Ammon's horn (tissue), 1 donor: Measurements from ENCODE around the gene ZNF318.
"Not testable (repeated sequence)": the region's sequence is repeated elsewhere in the genome, so short reads cannot be mapped to it uniquely, and the experiment has no call there.

Experiments used
- DNase-seq: peaks from one replicate; pipeline ENCODE4 v3.0.0-alpha.2; 2016; ENCODE audit warnings: low spot score

ZNF318 gene

DNA sequence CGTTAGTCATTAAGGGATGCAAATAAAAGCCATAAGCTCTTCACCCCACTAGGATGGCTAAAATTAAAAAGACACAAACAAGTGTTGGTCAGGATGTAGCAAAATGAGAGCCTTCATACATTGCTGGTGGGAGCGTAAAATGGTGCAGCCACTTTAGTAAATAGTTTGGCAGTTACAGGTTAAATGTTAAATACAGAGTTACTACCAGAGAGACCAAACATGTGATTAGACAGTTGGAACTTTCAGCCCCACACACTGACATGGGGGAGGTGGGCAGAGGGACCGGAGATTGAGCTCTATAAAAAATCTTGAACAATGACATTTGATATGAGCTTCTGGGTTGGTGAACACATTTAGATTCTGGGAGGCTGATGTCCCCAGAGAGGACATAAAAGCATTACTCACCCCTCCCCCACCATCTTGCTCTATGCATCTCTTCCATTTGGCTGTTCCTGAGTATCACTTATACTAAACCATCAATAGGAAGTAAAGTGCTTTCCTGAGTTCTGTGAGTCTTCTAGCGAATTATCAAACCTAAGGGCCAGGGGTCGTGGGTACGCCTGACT, 20.4 kb upstream of the ZNF318 start:
- no peak for DNase-seq

- peak; percentile 24 for DNase-seq
Observed at GRCh38 chr6:43386492-43386891, 17.0 kb upstream of the ZNF318 start.

- DNase-seq, result no peak
Observed at GRCh38 chr6:43383021-43383667, 13.7 kb upstream of the ZNF318 start.

GRCh38 chr6:43380858-43381257, 11.4 kb upstream of the ZNF318 start:
- DNase-seq, result not testable (repeated sequence)

DNA sequence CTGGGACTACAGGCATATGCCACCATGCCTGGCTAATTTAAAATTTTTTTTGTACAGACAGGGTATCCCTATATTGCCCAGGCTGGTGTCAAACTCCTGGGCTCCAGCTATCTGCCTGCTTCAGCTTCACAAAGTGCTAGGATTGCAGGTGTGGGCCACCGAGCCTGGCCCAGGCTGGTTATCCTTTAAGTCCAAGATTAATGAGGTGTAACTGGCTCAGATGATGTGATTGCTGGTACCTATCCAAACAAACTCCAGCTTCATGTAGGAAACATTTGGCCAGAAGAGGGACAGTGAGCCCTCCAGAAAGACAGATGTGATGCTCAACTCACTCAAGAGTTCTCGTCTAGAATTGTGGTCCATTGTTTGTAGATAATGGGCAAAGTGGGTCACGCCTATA, 9.2 kb upstream of the ZNF318 start:
- no peak for DNase-seq

GRCh38 chr6:43377710-43378229, 8.3 kb upstream of the ZNF318 start:
- no peak for DNase-seq

DNA sequence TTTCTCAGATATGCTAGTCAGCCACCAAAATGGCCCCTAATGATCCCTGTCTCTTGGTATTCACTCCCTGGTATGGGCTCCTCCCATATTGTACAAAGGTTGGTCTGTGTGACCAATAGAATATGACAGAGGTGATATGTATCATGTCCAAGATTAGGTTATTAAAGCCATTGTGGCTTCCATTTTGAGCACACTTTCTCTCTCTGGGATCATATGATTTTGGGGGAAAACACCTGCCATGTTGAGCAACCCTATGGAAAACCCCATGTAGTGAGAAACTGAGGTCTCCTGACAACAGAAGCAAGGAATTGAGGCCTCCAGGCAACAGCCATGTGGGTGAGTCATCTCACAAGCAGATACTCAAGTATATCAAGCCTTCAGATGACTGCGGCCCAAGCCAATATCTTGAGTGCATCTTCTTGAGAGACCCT, 7.1 kb upstream of the ZNF318 start:
- no peak for DNase-seq

DNA sequence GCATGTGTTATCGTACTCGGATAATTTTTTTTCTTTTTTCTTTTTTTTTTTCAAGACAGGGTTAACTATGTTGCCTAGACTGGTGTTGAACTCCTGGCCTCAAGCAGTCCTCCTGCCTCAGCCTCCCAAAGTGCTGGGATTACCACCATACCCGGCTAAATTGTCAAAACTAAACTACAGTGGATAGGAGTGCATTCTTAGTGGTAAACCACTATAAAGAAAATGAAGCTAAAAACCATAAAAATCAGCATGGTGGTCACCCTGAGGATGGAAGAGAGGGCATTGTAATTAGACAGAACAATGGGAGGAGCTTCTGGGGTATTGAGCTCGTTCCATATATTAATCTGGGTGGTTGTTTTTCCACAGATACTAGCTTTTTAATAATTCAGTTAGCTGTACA, 6.2 kb upstream of the ZNF318 start:
- no peak for DNase-seq

GRCh38 chr6:43373252-43373875, 3.9 kb upstream of the ZNF318 start:
- no peak for DNase-seq

DNA sequence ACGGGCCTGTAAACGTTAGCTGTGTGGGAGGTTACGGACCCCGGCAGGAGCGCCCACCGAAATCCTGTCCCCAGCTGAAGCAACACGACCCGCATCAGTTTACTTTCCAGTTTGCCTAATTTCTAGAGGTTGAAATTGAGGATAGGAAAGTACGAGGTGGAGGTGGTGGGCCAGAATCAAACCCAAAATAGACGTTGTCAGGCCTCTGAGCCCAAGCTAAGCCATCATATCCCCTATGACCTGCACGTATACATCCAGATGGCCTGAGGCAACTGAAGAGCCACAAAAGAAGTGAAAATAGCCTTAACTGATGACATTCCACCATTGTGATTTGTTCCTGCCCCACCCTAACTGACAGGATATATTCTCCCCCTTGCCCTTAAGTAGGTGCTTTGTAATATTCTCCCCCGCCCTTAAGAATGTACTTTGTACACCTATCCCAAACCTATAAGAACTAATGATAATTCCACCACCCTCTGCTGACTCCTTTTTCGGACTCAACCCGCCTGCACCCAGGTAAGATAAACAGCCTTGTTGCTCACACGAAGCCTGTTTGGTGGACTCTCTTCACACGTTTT, 645 bp upstream of the ZNF318 start:
- DNase-seq, result not testable (repeated sequence)

- peak; percentile 40 for DNase-seq
Observed at GRCh38 chr6:43368259-43369160, 937 bp downstream of the ZNF318 start.

GRCh38 chr6:43367245-43367984, 2.0 kb downstream of the ZNF318 start:
- DNase-seq, result no peak

GRCh38 chr6:43361269-43361668, 8.2 kb downstream of the ZNF318 start:
- DNase-seq, result no peak

DNA sequence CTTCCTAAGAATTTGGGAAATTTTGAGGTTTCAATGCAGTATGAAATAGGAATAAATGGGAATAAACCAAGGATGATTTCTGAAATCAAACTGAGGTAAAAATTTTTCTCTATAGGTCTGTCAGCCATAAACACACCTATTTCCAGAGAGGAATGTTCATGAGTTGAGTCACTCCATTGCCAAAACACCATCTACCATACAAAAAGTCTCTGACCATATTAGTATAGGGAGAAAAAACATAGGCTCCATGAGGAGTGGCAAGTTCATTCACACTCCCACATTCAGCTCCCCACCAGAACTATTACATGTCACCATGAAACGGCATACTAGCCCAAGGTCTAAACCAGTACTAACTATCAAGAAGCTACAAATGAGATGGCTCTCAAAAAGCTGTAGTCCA, 9.6 kb downstream of the ZNF318 start:
- no peak for DNase-seq

DNA sequence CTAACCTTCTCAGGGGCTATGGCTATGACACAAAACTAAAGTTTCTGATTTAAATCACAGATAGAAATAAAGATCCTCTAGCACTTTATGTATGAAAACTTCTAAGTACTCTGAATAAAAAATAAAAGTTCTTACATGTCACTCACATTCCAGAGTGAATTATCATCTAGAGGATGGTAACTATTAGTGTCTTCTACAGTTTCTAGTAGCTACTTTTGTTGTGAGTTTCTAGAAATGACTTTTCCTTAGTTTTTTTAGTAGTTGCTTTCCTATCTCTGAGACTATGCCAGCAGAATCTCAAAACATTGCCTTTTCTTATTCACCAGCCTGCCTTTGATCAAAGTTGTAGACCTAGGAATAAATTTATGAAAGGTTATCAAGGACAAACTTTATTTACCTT, 10.1 kb downstream of the ZNF318 start:
- no peak for DNase-seq

DNA sequence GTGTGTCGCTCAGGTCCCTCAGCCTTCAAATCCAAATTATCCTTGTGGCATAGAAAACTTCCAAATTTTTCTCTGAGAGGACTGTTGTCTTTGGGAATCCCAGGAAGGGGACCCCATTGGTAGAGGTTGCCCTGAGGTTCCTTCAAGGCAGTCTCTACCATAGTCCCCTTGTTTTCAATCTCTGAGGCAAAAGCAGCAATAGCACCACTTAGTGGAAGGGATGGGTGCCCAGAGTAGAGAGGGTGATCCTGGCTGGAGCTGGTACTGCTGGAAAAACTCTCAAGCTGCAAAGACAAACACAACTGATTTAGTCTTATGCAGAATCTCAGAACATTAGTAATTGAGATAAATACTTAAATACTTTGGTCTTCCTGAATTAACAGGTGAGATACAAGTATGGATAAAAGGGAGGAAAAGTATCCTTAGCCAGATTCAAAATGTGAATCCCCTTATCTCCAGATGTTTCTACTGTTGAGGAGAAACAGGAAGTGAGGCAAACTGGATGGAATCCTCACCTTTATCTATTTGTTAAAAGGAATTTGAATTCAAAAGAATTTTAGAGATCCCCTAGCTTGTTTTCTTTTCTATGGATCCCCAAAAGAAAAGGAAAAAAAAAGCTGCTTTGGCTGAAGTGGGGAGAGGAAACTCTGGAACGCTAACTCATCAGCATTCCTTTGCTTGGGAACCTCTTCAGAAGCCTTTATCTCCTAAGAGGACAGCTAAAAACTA, 13.4 kb downstream of the ZNF318 start:
- peak; percentile 35 for DNase-seq

- not testable (repeated sequence) for DNase-seq
Observed at GRCh38 chr6:43351951-43352350, 17.5 kb downstream of the ZNF318 start.

DNA sequence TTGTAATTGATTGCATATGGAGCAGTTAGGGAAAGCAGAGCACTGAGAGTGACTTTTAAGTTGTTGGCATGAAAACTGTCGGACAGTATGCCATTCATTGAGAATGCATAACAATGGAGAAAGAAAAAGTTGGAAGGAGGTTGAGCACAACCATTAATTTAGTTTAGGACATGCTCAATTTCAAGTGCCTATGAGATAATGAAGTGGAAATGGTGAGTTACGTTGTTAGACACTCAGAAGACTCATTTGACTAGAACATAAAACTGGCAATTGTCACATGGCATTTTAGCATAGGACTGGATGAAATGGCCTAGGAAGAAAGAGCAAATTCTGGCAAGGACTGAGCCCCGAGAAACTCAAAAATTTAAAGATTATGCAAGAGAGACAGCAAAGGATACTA, 22.0 kb downstream of the ZNF318 start:
- DNase-seq, result no peak

DNA sequence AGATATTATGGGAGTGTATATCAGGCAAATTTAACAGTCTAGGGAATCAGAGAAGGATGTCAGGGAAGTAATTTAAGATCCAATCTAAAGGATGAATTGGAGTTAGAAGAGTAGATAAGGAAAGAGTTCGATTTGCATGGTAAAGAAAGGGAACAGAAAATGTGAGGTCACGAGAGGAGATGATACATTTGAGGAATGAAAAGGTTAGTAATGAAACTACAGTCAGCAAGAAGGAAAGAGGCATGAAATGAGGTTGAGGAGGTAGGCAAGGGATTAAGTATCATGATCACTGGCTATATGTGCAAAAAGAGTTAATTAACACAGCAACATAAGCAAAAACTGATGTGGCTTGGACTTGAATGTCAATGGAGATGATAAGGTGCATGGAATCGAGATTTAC, 22.4 kb downstream of the ZNF318 start:
- DNase-seq, result no peak

DNA sequence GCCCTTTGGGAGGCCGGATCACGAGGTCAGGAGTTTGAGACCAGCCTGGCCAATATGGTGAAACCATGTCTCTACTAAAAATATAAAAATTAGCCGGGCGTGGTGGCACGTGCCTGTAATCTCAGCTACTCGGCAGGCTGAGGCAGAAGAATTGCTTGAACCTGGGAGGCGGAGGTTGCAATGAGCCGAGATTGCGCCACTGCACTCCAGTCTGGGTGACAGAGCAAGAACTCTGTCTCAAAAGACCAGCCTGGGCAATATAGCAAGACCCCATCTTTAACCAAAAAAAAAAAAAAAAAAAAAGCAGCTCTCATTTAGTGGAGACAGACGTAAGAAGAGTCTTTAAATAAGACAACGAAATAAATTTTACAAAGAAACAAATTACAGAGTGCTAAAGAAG, 23.2 kb downstream of the ZNF318 start:
- not testable (repeated sequence) for DNase-seq

- no peak for DNase-seq
Observed at GRCh38 chr6:43339168-43339567, 30.3 kb downstream of the ZNF318 start.
